HCT116 (cell line): ENCODE data around the gene SLC6A13.

Experiments
- CTCF ChIP-seq, 3 experiments: fragments of 200-600 bp in 1 of 3; sonication (generic) in 1 of 3; IDR thresholded peaks in 2 of 3; conservative IDR thresholded peaks in 1 of 3; 2 replicates each; pipeline ENCODE4 v1.5.1; 2012 to 2017; ENCODE audit warnings: low read depth in 2 of 3, low read length in 2 of 3, antibody characterized with exemption in 1 of 3, borderline replicate concordance in 1 of 3, control low read depth in 1 of 3, mild to moderate bottlenecking in 1 of 3, mixed read lengths in 1 of 3, mixed run types in 1 of 3, moderate library complexity in 1 of 3; ENCODE audit not compliant: insufficient read depth in 1 of 3
- POLR2AphosphoS5 ChIP-seq: IDR thresholded peaks from 2 replicates; pipeline ENCODE4 v1.6.1; 2011; ENCODE audit warnings: mild to moderate bottlenecking, low read depth, low read length, moderate library complexity
- TCF7L2 ChIP-seq: IDR thresholded peaks from 2 replicates; pipeline ENCODE4 v1.7.0; 2011; ENCODE audit warnings: borderline replicate concordance, inconsistent platforms; ENCODE audit not compliant: insufficient read depth, insufficient read length; ENCODE audit errors: extremely low read depth
- YY1 ChIP-seq: IDR thresholded peaks from 2 replicates; pipeline ENCODE4 v1.6.1; 2011; ENCODE audit warnings: low read length, low read depth, moderate library complexity, mild to moderate bottlenecking; ENCODE audit not compliant: insufficient replicate concordance; ENCODE audit errors: extremely low read depth
- ZBTB33 ChIP-seq: IDR thresholded peaks from 2 replicates; pipeline ENCODE4 v1.6.1; 2011; ENCODE audit warnings: mild to moderate bottlenecking, low read length, moderate library complexity; ENCODE audit not compliant: insufficient replicate concordance; ENCODE audit errors: extremely low read depth

- no peak for TF ChIP-seq POLR2AphosphoS5
- TF ChIP-seq CTCF (IDR thresholded peaks at IDR 0.05 in 2 of 3, conservative IDR thresholded peaks at IDR 0.05 in 1 of 3; ENCODE audit: borderline replicate concordance in 1 of 3, insufficient read depth in 1 of 3, low read depth in 2 of 3, low read length in 2 of 3) = no peak
- TF ChIP-seq TCF7L2 = no peak
- TF ChIP-seq YY1 = no peak
- TF ChIP-seq ZBTB33 = no peak
These were observed 33.0 kb downstream of the SLC6A13 start for GRCh38 chr12:229441-230191.
